Right lobe of liver (tissue), 6 donors: ENCODE results near the gene INPP4A. TPM values are rescaled to one million over a fixed set of nuclear protein-coding genes. Genes with fewer than 3 reads are reported as not detected.

Source experiments
- ATAC-seq, 4 donors: fragments of 200-7000 bp; cut with Tn5 transposase; one replicate each; pipeline ENCODE4 v1.9.1; 2020; ENCODE audit warnings: mild to moderate bottlenecking in 4 of 4, moderate library complexity in 4 of 4
- DNase-seq, 3 donors: peaks; one replicate each; pipeline ENCODE4 v3.0.0-alpha.2; 2020
- H3K27ac ChIP-seq, 3 donors: fragments of 200-600 bp; one replicate each; pipeline ENCODE4 v1.8.0; 2022
- H3K27me3 ChIP-seq, 2 donors: fragments of 200-600 bp; one replicate each; pipeline ENCODE4 v1.8.0; 2022
- H3K36me3 ChIP-seq, 4 donors: fragments of 200-600 bp; sonication (generic) in 1 of 4; one replicate each; pipeline versions ENCODE4 v1.5.1 to v1.8.0; 2017 to 2022; ENCODE audit warnings: control low read depth in 1 of 4
- H3K4me1 ChIP-seq, 4 donors: fragments of 200-600 bp; sonication (generic) in 1 of 4; one replicate each; pipeline versions ENCODE4 v1.5.1 to v1.8.0; 2017 to 2022; ENCODE audit warnings: control low read depth in 1 of 4
- H3K4me3 ChIP-seq, 3 donors: fragments of 200-600 bp; one replicate each; pipeline ENCODE4 v1.8.0; 2022
- H3K9me3 ChIP-seq, 4 donors: fragments of 200-600 bp; sonication (generic) in 1 of 4; one replicate each; pipeline versions ENCODE4 v1.5.1 to v1.8.0; 2017 to 2022; ENCODE audit warnings: control low read depth in 1 of 4
- CTCF ChIP-seq, 4 donors: fragments of 200-600 bp in 3 of 4; fragments of 450-650 bp in 1 of 4; IDR thresholded peaks; one replicate each; pipeline versions ENCODE4 v1.5.1 to v1.8.0; 2016 to 2022; ENCODE audit warnings: antibody characterized with exemption in 4 of 4, mild to moderate bottlenecking in 2 of 4
- POLR2A ChIP-seq: fragments of 450-650 bp; IDR thresholded peaks from one replicate; pipeline ENCODE4 v1.6.1; 2017; ENCODE audit warnings: antibody characterized with exemption, mild to moderate bottlenecking
- WGBS: methylation state at CpG from one replicate; pipeline ENCODE4 v1.1.6; 2018; ENCODE audit warnings: low coverage, low lambda C conversion rate; ENCODE audit not compliant: insufficient coverage; ENCODE audit errors: missing lambda C conversion rate; 5-methylcytosine and 5-hydroxymethylcytosine counted together
- intact Hi-C, 2 donors: fragments of 100-400 bp; cut with DNase I; formaldehyde crosslinking; loops; one replicate each; pipeline versions ENCODE4 v1.11.2 to v1.14.1; 2022
- total RNA-seq, 6 experiments: library from RNA; depleted of rRNA in 2 of 6; stranded (reverse); fragments of >200 nt in 2 of 6; fragmentation: NEBNext Ultra II Directional in 3 of 6; extraction: Animal tissue kit (Norgen Biotek cat#: 25700) in 3 of 6; gene quantifications; one replicate each; pipeline versions ENCODE4 v1.1.0 to v1.2.4, GENCODE V29; 2016 to 2023
- donor health status: DM: no; HTN: yes; CAD: no.
- donor health status: DM: no; HTN: no; CAD: no.
- donor health status: DM: no; HTN: no; CAD: no.
- donor health status: DM: no; HTN: yes; CAD: no.
- donor health status: DM: no; HTN: yes; CAD: no.

Gene INPP4A
- total RNA-seq, 6 experiments from 2014 or later: 6.5 to 10.4 (median 8.0) TPM

- H3K36me3 ChIP-seq: no peaks in the 10 kb centered on the region
- intact Hi-C loops: no loop called here
- H3K27ac ChIP-seq: peak overlapping the region; percentile 40 to 47 (median 44)
- DNase-seq (peak in 1 of 3 donors; percentile 26), ATAC-seq (peak; percentile 58 to 72 (median 64))
- TF ChIP-seq POLR2A (no peak), CTCF (IDR thresholded peaks at IDR 0.05) (no peak)
- no peaks in the 10 kb centered on the region for H3K27me3 ChIP-seq
- WGBS: 46% methylated on average over 12 of the region's 12 CpGs
- H3K4me3 ChIP-seq: no peak overlapping the region
- peaks cover 0 to 4% (median 0%) of the 10 kb centered on the region in 4 donors for H3K4me1 ChIP-seq
- H3K9me3 ChIP-seq: no peaks in the 10 kb centered on the region
These were observed 20.2 kb downstream of the INPP4A start for GRCh38 chr2:98464772-98465310.

- DNase-seq (peak; percentile 71 to 74 (median 73)), ATAC-seq (peak; percentile 66 to 73 (median 70))
- no peaks in the 10 kb centered on the region for H3K9me3 ChIP-seq
- H3K27ac ChIP-seq: peak overlapping the region; percentile 40 to 47 (median 44)
- peaks cover 0 to 4% (median 0%) of the 10 kb centered on the region in 4 donors for H3K4me1 ChIP-seq
- H3K27me3 ChIP-seq: no peaks in the 10 kb centered on the region
- H3K36me3 ChIP-seq: no peaks in the 10 kb centered on the region
- WGBS: 43% methylated on average over 10 of the region's 11 CpGs
- intact Hi-C loops: no loop called here
- H3K4me3 ChIP-seq: no peak overlapping the region
- TF ChIP-seq POLR2A (no peak), CTCF (IDR thresholded peaks at IDR 0.05) (no peak)
These were observed 21.0 kb downstream of the INPP4A start for GRCh38 chr2:98465456-98466226.

GRCh38 chr2:98467082-98467536 is 22.5 kb downstream of the INPP4A start:
- H3K27me3 ChIP-seq: no peaks in the 10 kb centered on the region
- no peak overlapping the region for H3K4me3 ChIP-seq
- H3K27ac ChIP-seq: no peak overlapping the region
- peak in 1 of 3 donors; percentile 23 for DNase-seq
- no peaks in the 10 kb centered on the region for H3K36me3 ChIP-seq
- no peak for ATAC-seq
- intact Hi-C loops: no loop called here
- TF ChIP-seq CTCF (IDR thresholded peaks at IDR 0.05): no peak
- TF ChIP-seq POLR2A: no peak
- H3K9me3 ChIP-seq: no peaks in the 10 kb centered on the region
- WGBS: 81% methylated on average over 10 of the region's 11 CpGs
- H3K4me1 ChIP-seq: no peaks in the 10 kb centered on the region

GRCh38 chr2:98467652-98468051 is 23.0 kb downstream of the INPP4A start:
- no peak for DNase-seq
- Histone ChIP-seq H3K27me3 (no peaks in the 10 kb centered on the region), H3K9me3 (no peaks in the 10 kb centered on the region), H3K4me3 (no peak overlapping the region), H3K36me3 (no peaks in the 10 kb centered on the region), H3K27ac (no peak overlapping the region), H3K4me1 (no peaks in the 10 kb centered on the region)
- TF ChIP-seq POLR2A: no peak
- TF ChIP-seq CTCF (IDR thresholded peaks at IDR 0.05): no peak
- intact Hi-C loops: no loop called here
- 86% methylated on average over 3 of the region's 3 CpGs for WGBS
- ATAC-seq: no peak
